Measurements from ENCODE around the gene FRS3.

- no peak for TF ChIP-seq CTCF (IDR thresholded peaks at IDR 0.05)
- no peak for TF ChIP-seq POLR2A (IDR thresholded peaks at IDR 0.05)
These were observed 42.7 kb downstream of the FRS3 start for GRCh38 chr6:41736800-41737555.
